A673 (cell line): ENCODE results near the gene FAM174C. TPM values are rescaled to one million over a fixed set of nuclear protein-coding genes. Genes with fewer than 3 reads are reported as not detected.

Source experiments
- BruUV-seq: library from RNA; stranded (reverse); fragments of 400-500 nt; replicated peaks from 2 replicates; lab custom pipeline; 2021; lab: Mats Ljungman, UMichigan
- CTCF ChIA-PET: fragments of 300-600 bp; sonication (Branson Sonifier 250); formaldehyde crosslinking; loops from one replicate; lab custom pipeline; 2022; ENCODE audit warnings: antibody characterized with exemption; lab: Charles Lee
- POLR2A ChIA-PET: fragments of 300-600 bp; sonication (Branson Sonifier 250); formaldehyde crosslinking; loops from one replicate; lab custom pipeline; 2022; ENCODE audit warnings: antibody characterized with exemption; ENCODE audit not compliant: low non-redundant PET; lab: Charles Lee
- DNase-seq: peaks from one replicate; pipeline ENCODE4 v3.0.0-alpha.2; 2015; ENCODE audit warnings: low spot score
- H3K27ac ChIP-seq: fragments of 200-600 bp; sonication (generic); 2 replicates; pipeline ENCODE4 v1.5.1; 2016; ENCODE audit warnings: mixed run types, low read depth, mild to moderate bottlenecking, mixed read lengths, antibody characterized with exemption, low read length; ENCODE audit not compliant: poor library complexity, severe bottlenecking
- H3K27me3 ChIP-seq: fragments of 200-600 bp; sonication (generic); replicated peaks from 2 replicates; pipeline ENCODE4 v1.6.1; 2017; ENCODE audit warnings: mixed run types, low read depth, mild to moderate bottlenecking, mixed read lengths, antibody characterized with exemption, low read length; ENCODE audit not compliant: insufficient read depth, poor library complexity
- H3K36me3 ChIP-seq: fragments of 200-600 bp; sonication (generic); 2 replicates; pipeline ENCODE4 v1.6.1; 2016; ENCODE audit warnings: mixed run types, mild to moderate bottlenecking, mixed read lengths, antibody characterized with exemption, low read length; ENCODE audit not compliant: insufficient read depth, poor library complexity, severe bottlenecking
- H3K4me1 ChIP-seq: fragments of 200-600 bp; sonication (generic); 2 replicates; pipeline ENCODE4 v1.6.1; 2017; ENCODE audit warnings: mixed run types, mild to moderate bottlenecking, mixed read lengths, antibody characterized with exemption, low read length; ENCODE audit not compliant: insufficient read depth, poor library complexity, severe bottlenecking
- H3K4me3 ChIP-seq: fragments of 200-600 bp; sonication (generic); 2 replicates; pipeline ENCODE4 v1.5.1; 2016; ENCODE audit warnings: low read depth, mixed run types, mild to moderate bottlenecking, mixed read lengths, low read length; ENCODE audit not compliant: poor library complexity, severe bottlenecking
- H3K9me3 ChIP-seq: fragments of 200-600 bp; sonication (generic); 2 replicates; pipeline ENCODE4 v1.6.1; 2016; ENCODE audit warnings: mixed run types, low read depth, mild to moderate bottlenecking, mixed read lengths, antibody characterized with exemption, low read length; ENCODE audit not compliant: poor library complexity, severe bottlenecking
- CTCF ChIP-seq: fragments of 300-800, 200-600 bp; sonication (generic); conservative IDR thresholded peaks from 2 replicates; pipeline ENCODE4 v1.5.1; 2017; ENCODE audit warnings: low read depth, mild to moderate bottlenecking, antibody characterized with exemption, low read length, moderate library complexity, mixed read lengths
- EZH2 ChIP-seq: fragments of 200-600 bp; sonication (generic); IDR thresholded peaks from 2 replicates; pipeline ENCODE4 v1.6.1; 2017; ENCODE audit warnings: borderline replicate concordance, low read depth, mild to moderate bottlenecking, mixed read lengths, antibody characterized with exemption, low read length; ENCODE audit not compliant: poor library complexity, severe bottlenecking
- intact Hi-C: fragments of 100-400 bp; cut with micrococcal nuclease; formaldehyde crosslinking; loops from one replicate; pipeline ENCODE4 v1.10.0; 2022; ENCODE audit not compliant: unreplicated experiment
- total RNA-seq: library from RNA; stranded (reverse); gene quantifications from 2 replicates; pipeline ENCODE4 v1.2.3, GENCODE V29; 2021

The FAM174C gene
- total RNA-seq, 1 experiment from 2014 or later: 88.6 TPM

GRCh38 chr19:1279782-1280341 lies 4.5 kb downstream of the FAM174C start:
- H3K4me3 ChIP-seq: no peak overlapping the region

GRCh38 chr19:1280636-1281568 lies 5.6 kb downstream of the FAM174C start:
- BruUV-seq: no TSS peak
- H3K4me3 ChIP-seq: no peak overlapping the region
- TF ChIP-seq EZH2 (no peak), CTCF (no peak)
- POLR2A ChIA-PET: no interaction called here
- peaks cover 9% of the 10 kb centered on the region for H3K36me3 ChIP-seq
- peaks cover 13% of the 10 kb centered on the region for H3K27me3 ChIP-seq
- H3K27ac ChIP-seq: no peak overlapping the region
- peaks cover 5% of the 10 kb centered on the region for H3K4me1 ChIP-seq
- H3K9me3 ChIP-seq: no peaks in the 10 kb centered on the region
- intact Hi-C loops: no loop called here
- DNase-seq: no peak
- CTCF ChIA-PET: interaction anchor here (1.4 kb wide), 1 partner anchor 91 kb away, joined by 7 read pairs; no protein-coding TSS in a partner anchor

More at GRCh38 chr19:1279782-1280341, 4.5 kb downstream of the FAM174C start:
- H3K36me3 ChIP-seq: peaks cover 9% of the 10 kb centered on the region
- CTCF ChIA-PET: interaction anchor here (0.6 to 2.0 kb wide), 6 partner anchors 12 to 103 kb away, joined by 3 to 10 read pairs (median 6); no protein-coding TSS in a partner anchor
- no peak overlapping the region for H3K27ac ChIP-seq
- intact Hi-C loops: loop anchor here (1.0 to 10.0 kb wide), 3 partner anchors 92 to 315 kb away; partner anchors contain the start of gene MBD3
- POLR2A ChIA-PET: no interaction called here
- TF ChIP-seq EZH2 (no peak), CTCF (peak; percentile 96)
- no TSS peak for BruUV-seq
- H3K9me3 ChIP-seq: no peaks in the 10 kb centered on the region
- DNase-seq: peak; percentile 87
- peaks cover 6% of the 10 kb centered on the region for H3K27me3 ChIP-seq
- H3K4me1 ChIP-seq: peaks cover 7% of the 10 kb centered on the region

GRCh38 chr19:1281569-1282287 lies 6.4 kb downstream of the FAM174C start:
- CTCF ChIA-PET: no interaction called here
- intact Hi-C loops: no loop called here
- BruUV-seq: no TSS peak

More at GRCh38 chr19:1281569-1282287, 6.4 kb downstream of the FAM174C start:
- no peak for DNase-seq
- POLR2A ChIA-PET: no interaction called here
- peaks cover 4% of the 10 kb centered on the region for H3K4me1 ChIP-seq
- no peak overlapping the region for H3K4me3 ChIP-seq
- peaks cover 9% of the 10 kb centered on the region for H3K36me3 ChIP-seq
- TF ChIP-seq EZH2: no peak
- TF ChIP-seq CTCF: no peak
- peaks cover 18% of the 10 kb centered on the region for H3K27me3 ChIP-seq
- no peak overlapping the region for H3K27ac ChIP-seq
- H3K9me3 ChIP-seq: no peaks in the 10 kb centered on the region
